ENCODE results near the gene ARPP21.

GRCh38 chr3:35744419-35744818, 105.1 kb downstream of the ARPP21 start:
- TF ChIP-seq CTCF (IDR thresholded peaks at IDR 0.05): no peak
- no peak for TF ChIP-seq EP300 (IDR thresholded peaks at IDR 0.05)
